CD14-positive monocyte (primary cell): ENCODE results near the gene ACIN1. TPM values are rescaled to one million over a fixed set of nuclear protein-coding genes. Genes with fewer than 3 reads are reported as not detected.

Source experiments
- DNase-seq, 3 donors: peaks; one replicate each; pipeline ENCODE4 v3.0.0-alpha.2; 2011 to 2022
- H2AFZ ChIP-seq: 2 replicates; pipeline ENCODE4 v1.6.0; 2012; ENCODE audit warnings: mild to moderate bottlenecking, low read depth, low read length, inconsistent platforms; ENCODE audit not compliant: insufficient read depth, poor library complexity, severe bottlenecking
- H3K27ac ChIP-seq, 2 donors: 1 replicate in 1 of 2; 2 replicates in 1 of 2; pipeline ENCODE4 v1.5.1; 2012 to 2013; ENCODE audit warnings: low read length in 2 of 2, control low read depth in 1 of 2, inconsistent platforms in 1 of 2, low read depth in 1 of 2, mild to moderate bottlenecking in 1 of 2
- H3K27me3 ChIP-seq, 2 donors: one replicate each; pipeline versions ENCODE4 v1.6.0 to v1.6.1; 2011 to 2013; ENCODE audit warnings: low read length in 2 of 2; ENCODE audit not compliant: control insufficient read depth in 2 of 2, insufficient read depth in 2 of 2
- H3K36me3 ChIP-seq, 2 donors: replicated peaks in 1 of 2; 1 replicate in 1 of 2; 2 replicates in 1 of 2; pipeline versions ENCODE4 v1.5.1 to v1.6.1; 2012 to 2013; ENCODE audit warnings: low read length in 2 of 2, control low read depth in 1 of 2, inconsistent platforms in 1 of 2, mild to moderate bottlenecking in 1 of 2; ENCODE audit not compliant: insufficient read depth in 2 of 2, control insufficient read depth in 1 of 2
- H3K4me1 ChIP-seq, 2 donors: 1 replicate in 1 of 2; 2 replicates in 1 of 2; pipeline versions ENCODE4 v1.5.1 to v1.6.1; 2012 to 2013; ENCODE audit warnings: low read length in 2 of 2, control low read depth in 1 of 2, inconsistent platforms in 1 of 2, mild to moderate bottlenecking in 1 of 2, moderate library complexity in 1 of 2; ENCODE audit not compliant: insufficient read depth in 2 of 2, control insufficient read depth in 1 of 2
- H3K4me2 ChIP-seq: replicated peaks from 2 replicates; pipeline ENCODE3; 2012; ENCODE audit warnings: low read length, moderate library complexity, mild to moderate bottlenecking; ENCODE audit not compliant: poor library complexity, severe bottlenecking; ENCODE audit errors: extremely low read depth
- H3K4me3 ChIP-seq, 3 experiments: fragments of 200-600 bp in 1 of 3; sonication (generic) in 1 of 3; replicated peaks in 1 of 3; 1 replicate in 2 of 3; 2 replicates in 1 of 3; pipeline ENCODE4 v1.5.1; 2011 to 2013; ENCODE audit warnings: low read length in 3 of 3, mild to moderate bottlenecking in 3 of 3, control low read depth in 2 of 3, low read depth in 2 of 3, inconsistent platforms in 1 of 3, moderate library complexity in 1 of 3
- H3K79me2 ChIP-seq: 2 replicates; pipeline ENCODE4 v1.6.0; 2012; ENCODE audit warnings: mild to moderate bottlenecking, control low read depth, inconsistent platforms, low read length, moderate library complexity; ENCODE audit not compliant: insufficient read depth
- H3K9ac ChIP-seq: 2 replicates; pipeline ENCODE4 v1.6.0; 2017; ENCODE audit warnings: low read length, mild to moderate bottlenecking; ENCODE audit not compliant: insufficient read depth, poor library complexity, severe bottlenecking
- H3K9me3 ChIP-seq, 2 donors: replicated peaks in 1 of 2; 1 replicate in 1 of 2; 2 replicates in 1 of 2; pipeline versions ENCODE4 v1.5.1 to v1.6.1; 2012 to 2013; ENCODE audit warnings: low read length in 2 of 2, control low read depth in 1 of 2; ENCODE audit not compliant: control insufficient read depth in 1 of 2, insufficient read depth in 1 of 2
- H4K20me1 ChIP-seq: 2 replicates; pipeline ENCODE4 v1.6.0; 2012; ENCODE audit warnings: mild to moderate bottlenecking, low read length, control low read depth, moderate library complexity; ENCODE audit not compliant: insufficient read depth
- H3K27ac Mint-ChIP-seq, 7 donors: one replicate each; pipeline ENCODE4 v1.8.0; 2020; ENCODE audit warnings: mild to moderate bottlenecking in 7 of 7, mixed read lengths in 7 of 7, moderate library complexity in 6 of 7, inconsistent platforms in 2 of 7
- H3K27me3 Mint-ChIP-seq, 3 donors: one replicate each; pipeline ENCODE4 v1.8.0; 2021 to 2022; ENCODE audit warnings: low read depth in 3 of 3, mild to moderate bottlenecking in 3 of 3, mixed read lengths in 3 of 3, moderate library complexity in 3 of 3, inconsistent platforms in 1 of 3
- H3K36me3 Mint-ChIP-seq, 2 donors: one replicate each; pipeline ENCODE4 v1.8.0; 2020; ENCODE audit warnings: mixed read lengths in 2 of 2, inconsistent platforms in 1 of 2, mild to moderate bottlenecking in 1 of 2
- H3K4me1 Mint-ChIP-seq: one replicate; pipeline ENCODE4 v1.8.0; 2020; ENCODE audit warnings: mild to moderate bottlenecking, mixed read lengths
- H3K4me3 Mint-ChIP-seq, 2 donors: one replicate each; pipeline ENCODE4 v1.8.0; 2020; ENCODE audit warnings: mild to moderate bottlenecking in 2 of 2, mixed read lengths in 2 of 2, moderate library complexity in 1 of 2
- H3K9me3 Mint-ChIP-seq, 7 donors: one replicate each; pipeline ENCODE4 v1.8.0; 2020 to 2022; ENCODE audit warnings: mixed read lengths in 7 of 7, mild to moderate bottlenecking in 6 of 7, moderate library complexity in 6 of 7, inconsistent platforms in 2 of 7
- WGBS: methylation state at CpG from one replicate; pipeline ENCODE4 v1.1.5; 2013; ENCODE audit warnings: missing lambda C conversion rate; ENCODE audit not compliant: insufficient coverage; 5-methylcytosine and 5-hydroxymethylcytosine counted together
- intact Hi-C, 2 donors: fragments of 100-400 bp; cut with micrococcal nuclease; formaldehyde crosslinking; loops; one replicate each; pipeline versions ENCODE4 v1.15.0 to v1.15.1; 2023
- polyA plus RNA-seq, 3 donors: library from polyadenylated mRNA; depleted of rRNA in 1 of 3; unstranded in 2 of 3; stranded (reverse) in 1 of 3; fragments of 300-500 nt in 2 of 3; fragments of >200 nt in 1 of 3; fragmentation: Illumina TruSeq in 2 of 3; gene quantifications; 1 replicate in 2 of 3; 2 replicates in 1 of 3; pipeline ENCODE4 v1.2.3, GENCODE V29; 2012 to 2021
- TF ChIP-seq, protein P1 (sequence below): fragments of 200-600 bp; IDR thresholded peaks from one replicate; pipeline ENCODE4 v1.8.0; 2022; ENCODE audit warnings: antibody characterized with exemption, mild to moderate bottlenecking

The ACIN1 gene
- polyA plus RNA-seq, 3 donors, result 2.8 to 159 (median 5.4) TPM

DNA sequence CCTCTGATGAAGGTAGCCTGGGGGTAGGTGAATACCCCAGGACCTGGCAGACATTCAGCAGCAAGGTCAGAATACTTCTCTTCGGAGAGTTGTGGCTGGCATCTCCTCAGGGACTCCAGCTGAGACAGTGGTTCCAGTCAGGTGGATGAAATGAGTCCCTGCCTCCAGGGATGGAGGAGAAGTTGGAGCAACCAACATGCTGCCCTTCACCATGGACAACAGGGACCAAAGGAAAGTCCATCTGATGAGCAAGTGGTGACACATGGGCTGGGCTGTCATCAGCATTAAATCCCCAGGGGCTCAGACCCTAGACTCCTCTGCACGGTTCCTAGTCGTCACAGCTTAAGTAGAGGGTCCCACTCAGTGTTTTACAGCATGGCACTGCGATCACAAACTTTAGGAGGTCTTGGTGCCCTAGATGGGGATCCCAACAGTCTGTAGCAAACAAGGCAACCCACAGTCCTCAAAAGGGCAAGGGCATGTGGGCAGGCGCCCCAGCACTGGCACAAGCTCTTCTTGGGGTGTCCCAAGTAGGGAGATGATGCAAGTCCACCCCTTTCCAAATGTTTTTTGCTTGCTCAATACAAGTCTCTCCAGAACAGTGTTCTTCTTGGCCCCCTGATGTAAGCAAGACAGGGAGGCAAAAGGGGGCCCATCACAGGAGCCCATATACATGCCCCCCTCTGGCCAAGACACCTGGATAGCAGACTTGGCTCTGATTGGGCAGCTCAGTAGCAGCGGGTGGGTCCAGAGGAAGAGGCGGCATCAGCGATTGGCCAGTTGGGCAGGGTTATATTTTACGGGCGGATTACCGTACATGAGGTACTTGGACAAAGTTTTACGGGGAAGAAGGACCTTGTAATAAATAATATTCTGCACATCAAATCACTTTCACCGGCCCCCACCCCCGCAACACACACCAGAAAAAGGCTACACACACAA, 26.8 kb downstream of the ACIN1 start:
- Mint-ChIP-seq H3K4me3 (no peak overlapping the region), H3K36me3 (peaks cover 74 to 78% of the 10 kb centered on the region in 2 donors), H3K27ac (peak overlapping the region in 4 of 7 donors; percentile 21 to 63 (median 46)), H3K9me3 (no peaks in the 10 kb centered on the region), H3K27me3 (peaks cover 0 to 2% (median 0%) of the 10 kb centered on the region in 3 donors), H3K4me1 (peaks cover 35% of the 10 kb centered on the region)
- Histone ChIP-seq H3K36me3 (peaks cover 62 to 77% of the 10 kb centered on the region in 2 donors), H3K27me3 (no peaks in the 10 kb centered on the region), H2AFZ (no peak overlapping the region), H3K4me3 (no peak overlapping the region), H4K20me1 (peaks cover 81% of the 10 kb centered on the region), H3K9ac (no peak overlapping the region), H3K79me2 (peaks cover 64% of the 10 kb centered on the region), H3K9me3 (no peaks in the 10 kb centered on the region), H3K27ac (peak overlapping the region in 1 of 2 donors; percentile 2), H3K4me1 (peaks cover 31 to 39% of the 10 kb centered on the region in 2 donors), H3K4me2 (no peak overlapping the region)
- intact Hi-C loops, result loop anchor here in 1 of 2 donors (5.0 kb wide), 2 partner anchors 39 to 119 kb away; no protein-coding TSS in a partner anchor
- DNase-seq, result no peak
- 99% methylated on average over 8 of the region's 14 CpGs for WGBS
- TF ChIP-seq, protein P1, sequence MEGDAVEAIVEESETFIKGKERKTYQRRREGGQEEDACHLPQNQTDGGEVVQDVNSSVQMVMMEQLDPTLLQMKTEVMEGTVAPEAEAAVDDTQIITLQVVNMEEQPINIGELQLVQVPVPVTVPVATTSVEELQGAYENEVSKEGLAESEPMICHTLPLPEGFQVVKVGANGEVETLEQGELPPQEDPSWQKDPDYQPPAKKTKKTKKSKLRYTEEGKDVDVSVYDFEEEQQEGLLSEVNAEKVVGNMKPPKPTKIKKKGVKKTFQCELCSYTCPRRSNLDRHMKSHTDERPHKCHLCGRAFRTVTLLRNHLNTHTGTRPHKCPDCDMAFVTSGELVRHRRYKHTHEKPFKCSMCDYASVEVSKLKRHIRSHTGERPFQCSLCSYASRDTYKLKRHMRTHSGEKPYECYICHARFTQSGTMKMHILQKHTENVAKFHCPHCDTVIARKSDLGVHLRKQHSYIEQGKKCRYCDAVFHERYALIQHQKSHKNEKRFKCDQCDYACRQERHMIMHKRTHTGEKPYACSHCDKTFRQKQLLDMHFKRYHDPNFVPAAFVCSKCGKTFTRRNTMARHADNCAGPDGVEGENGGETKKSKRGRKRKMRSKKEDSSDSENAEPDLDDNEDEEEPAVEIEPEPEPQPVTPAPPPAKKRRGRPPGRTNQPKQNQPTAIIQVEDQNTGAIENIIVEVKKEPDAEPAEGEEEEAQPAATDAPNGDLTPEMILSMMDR, result no peak

DNA sequence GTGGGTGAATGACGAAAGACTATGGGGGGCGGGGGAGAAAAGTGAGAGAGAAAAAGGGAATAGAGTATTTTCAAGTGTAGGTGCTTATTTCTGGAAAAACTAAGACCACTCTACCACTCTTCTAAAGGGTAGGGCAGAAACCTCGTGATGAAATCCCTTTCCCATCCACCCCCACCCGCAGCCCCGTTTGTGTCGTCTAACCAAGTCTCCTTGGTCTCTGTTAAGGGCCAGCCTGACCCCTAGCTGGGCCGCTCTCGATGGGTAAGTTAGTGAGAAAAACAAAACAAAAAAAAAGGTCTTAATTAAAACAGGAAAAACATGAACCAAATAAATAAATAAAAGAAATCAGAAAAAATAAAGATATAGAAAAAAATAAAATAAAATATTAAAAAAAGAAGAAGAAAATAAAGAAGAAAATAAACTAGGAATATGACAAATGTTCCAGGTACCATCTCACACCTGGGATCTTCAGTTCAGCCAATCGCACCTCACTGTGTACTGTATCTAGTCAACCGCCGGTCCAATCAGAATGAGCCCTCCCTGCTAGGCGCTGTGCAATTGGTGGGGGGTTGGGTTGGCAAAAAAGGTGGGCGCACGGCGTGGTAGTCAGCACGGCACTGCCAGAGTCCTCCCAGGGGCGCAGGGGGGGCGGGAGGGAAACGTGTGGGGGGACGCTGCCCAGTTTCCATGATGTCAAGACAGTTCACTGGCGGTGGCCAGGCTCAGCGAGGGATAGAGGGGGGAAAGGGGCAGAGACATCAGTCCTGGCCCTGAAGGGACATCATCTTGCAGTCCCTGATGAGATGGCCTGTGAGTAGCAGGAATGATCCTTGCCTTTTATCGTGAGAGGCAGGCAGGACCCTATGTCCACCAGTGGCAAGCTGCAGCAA, 27.8 kb downstream of the ACIN1 start:
- H3K27ac ChIP-seq, result no peak overlapping the region
- no peaks in the 10 kb centered on the region for H3K27me3 ChIP-seq
- peaks cover 87% of the 10 kb centered on the region for H4K20me1 ChIP-seq
- H3K9me3 Mint-ChIP-seq, result no peaks in the 10 kb centered on the region
- no peak overlapping the region for H2AFZ ChIP-seq
- H3K4me1 ChIP-seq, result peaks cover 28 to 33% of the 10 kb centered on the region in 2 donors
- H3K36me3 ChIP-seq, result peaks cover 62 to 77% of the 10 kb centered on the region in 2 donors
- H3K4me3 ChIP-seq, result no peak overlapping the region
- peaks cover 75 to 78% of the 10 kb centered on the region in 2 donors for H3K36me3 Mint-ChIP-seq
- H3K9ac ChIP-seq, result no peak overlapping the region
- intact Hi-C loops, result loop anchor here in 1 of 2 donors (5.0 kb wide), 2 partner anchors 40 to 120 kb away; no protein-coding TSS in a partner anchor
- no peaks in the 10 kb centered on the region for H3K9me3 ChIP-seq
- peak overlapping the region in 1 of 7 donors; percentile 26 for H3K27ac Mint-ChIP-seq
- peaks cover 0 to 4% (median 0%) of the 10 kb centered on the region in 3 donors for H3K27me3 Mint-ChIP-seq
- H3K4me3 Mint-ChIP-seq, result no peak overlapping the region
- WGBS, result 100% methylated on average over 5 of the region's 23 CpGs
- TF ChIP-seq, protein P1, result no peak
- DNase-seq, result no peak
- no peak overlapping the region for H3K4me2 ChIP-seq
- H3K79me2 ChIP-seq, result peaks cover 55% of the 10 kb centered on the region
- H3K4me1 Mint-ChIP-seq, result peaks cover 32% of the 10 kb centered on the region
